BE2C (cell line): ENCODE results near the gene HSD17B3. TPM values are rescaled to one million over a fixed set of nuclear protein-coding genes. Genes with fewer than 3 reads are reported as not detected.
A peak's percentile ranks its signal among the peaks of the same experiment; 100 is the strongest.

ENCODE experiments used
- DNase-seq: peaks from one replicate; pipeline ENCODE4 v3.0.0-alpha.2; 2020
- H3K27me3 ChIP-seq: fragments of 250-450 bp; sonication (Bioruptor Pico); 2 replicates; pipeline ENCODE4 v1.5.1; 2020; ENCODE audit warnings: mild to moderate bottlenecking
- H3K36me3 ChIP-seq: fragments of 250-450 bp; sonication (Bioruptor Pico); 2 replicates; pipeline ENCODE4 v1.5.1; 2020; ENCODE audit warnings: mild to moderate bottlenecking
- H3K4me1 ChIP-seq: fragments of 250-450 bp; sonication (Bioruptor Pico); 2 replicates; pipeline ENCODE4 v1.5.1; 2020
- H3K4me3 ChIP-seq: 2 replicates; pipeline ENCODE4 v1.5.1; 2011; ENCODE audit warnings: low read depth, low read length
- H3K9me3 ChIP-seq: fragments of 250-450 bp; sonication (Bioruptor Pico); 2 replicates; pipeline ENCODE4 v1.5.1; 2020
- polyA plus RNA-seq: library from polyadenylated mRNA; unstranded; fragments of >200 nt; gene quantifications from one replicate; pipeline ENCODE4 v1.2.1, GENCODE V29; 2012; ENCODE audit warnings: low read depth, missing spikeins; ENCODE audit not compliant: insufficient read length, insufficient read depth
- TF ChIP-seq, protein P1 (sequence below): IDR thresholded peaks from 2 replicates; pipeline ENCODE4 v1.5.1; 2012; ENCODE audit warnings: mild to moderate bottlenecking, low read depth, low read length

Gene HSD17B3
- not detected for polyA plus RNA-seq

DNA sequence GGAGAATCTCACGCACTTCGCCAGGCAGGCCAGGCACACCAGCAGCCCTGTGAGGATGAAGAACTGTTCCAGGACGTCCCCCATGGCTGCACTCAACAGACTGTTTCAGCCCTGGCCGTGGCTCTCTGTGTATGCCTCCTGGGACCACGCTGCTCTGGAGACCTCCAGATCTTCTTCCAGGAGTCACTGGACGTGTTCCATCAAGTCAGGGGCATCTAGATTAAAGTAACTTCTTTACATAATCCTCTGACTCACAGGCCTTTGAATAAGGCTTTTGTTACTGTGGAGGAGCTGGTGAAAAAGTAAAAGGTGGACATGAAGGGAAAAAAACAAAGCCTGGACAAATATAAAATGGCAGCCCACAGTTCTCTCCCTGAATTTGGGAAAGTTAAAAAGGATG is at the start of gene HSD17B3:
TSS of gene HSD17B3 (minus strand) at position 156 of the 400 bp plus-strand sequence. CDS start at position 84, 72 bp downstream.
- Histone ChIP-seq H3K27me3 (no peaks in the 10 kb centered on the region), H3K4me3 (no peak within 1 kb of the TSS), H3K4me1 (no peaks in the 10 kb centered on the region), H3K9me3 (no peaks in the 10 kb centered on the region), H3K36me3 (no peaks in the 10 kb centered on the region)
- TF ChIP-seq, protein P1, sequence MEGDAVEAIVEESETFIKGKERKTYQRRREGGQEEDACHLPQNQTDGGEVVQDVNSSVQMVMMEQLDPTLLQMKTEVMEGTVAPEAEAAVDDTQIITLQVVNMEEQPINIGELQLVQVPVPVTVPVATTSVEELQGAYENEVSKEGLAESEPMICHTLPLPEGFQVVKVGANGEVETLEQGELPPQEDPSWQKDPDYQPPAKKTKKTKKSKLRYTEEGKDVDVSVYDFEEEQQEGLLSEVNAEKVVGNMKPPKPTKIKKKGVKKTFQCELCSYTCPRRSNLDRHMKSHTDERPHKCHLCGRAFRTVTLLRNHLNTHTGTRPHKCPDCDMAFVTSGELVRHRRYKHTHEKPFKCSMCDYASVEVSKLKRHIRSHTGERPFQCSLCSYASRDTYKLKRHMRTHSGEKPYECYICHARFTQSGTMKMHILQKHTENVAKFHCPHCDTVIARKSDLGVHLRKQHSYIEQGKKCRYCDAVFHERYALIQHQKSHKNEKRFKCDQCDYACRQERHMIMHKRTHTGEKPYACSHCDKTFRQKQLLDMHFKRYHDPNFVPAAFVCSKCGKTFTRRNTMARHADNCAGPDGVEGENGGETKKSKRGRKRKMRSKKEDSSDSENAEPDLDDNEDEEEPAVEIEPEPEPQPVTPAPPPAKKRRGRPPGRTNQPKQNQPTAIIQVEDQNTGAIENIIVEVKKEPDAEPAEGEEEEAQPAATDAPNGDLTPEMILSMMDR: no peak
- no peak for DNase-seq

DNA sequence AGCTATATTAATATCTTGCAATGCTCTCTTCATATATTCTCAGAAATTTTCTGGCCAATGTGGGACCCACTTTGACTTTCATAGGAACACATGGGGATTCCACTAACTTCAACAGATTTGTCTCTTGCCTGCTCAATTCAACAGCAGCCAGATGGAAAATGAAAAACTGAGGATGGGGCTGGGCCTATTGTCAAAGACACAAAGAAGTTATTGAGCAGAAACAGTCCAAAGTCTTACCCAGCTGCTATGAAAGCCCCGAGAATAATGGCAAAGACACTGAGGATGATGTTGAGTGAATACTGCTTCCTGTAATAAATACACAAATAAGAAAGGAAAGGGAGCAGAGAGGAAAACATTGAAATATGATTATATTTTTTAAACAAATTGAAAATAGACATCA is 48.9 kb upstream of the HSD17B3 start:
- Histone ChIP-seq H3K4me3 (no peak overlapping the region), H3K27me3 (no peaks in the 10 kb centered on the region), H3K4me1 (no peaks in the 10 kb centered on the region), H3K36me3 (no peaks in the 10 kb centered on the region), H3K9me3 (no peaks in the 10 kb centered on the region; the same call in 1 of the 2 replicates)
- DNase-seq: no peak
- TF ChIP-seq, protein P1: no peak

GRCh38 chr9:96348261-96348660 is 46.3 kb upstream of the HSD17B3 start:
- DNase-seq: no peak
- Histone ChIP-seq H3K4me1 (peaks cover 8% of the 10 kb centered on the region), H3K4me3 (no peak overlapping the region), H3K27me3 (no peaks in the 10 kb centered on the region), H3K36me3 (no peaks in the 10 kb centered on the region), H3K9me3 (no peaks in the 10 kb centered on the region; the same call in 1 of the 2 replicates)
- TF ChIP-seq, protein P1: no peak

GRCh38 chr9:96345551-96345950 is 43.6 kb upstream of the HSD17B3 start:
- Histone ChIP-seq H3K27me3 (no peaks in the 10 kb centered on the region), H3K4me1 (peaks cover 8% of the 10 kb centered on the region), H3K4me3 (no peak overlapping the region), H3K9me3 (no peaks in the 10 kb centered on the region), H3K36me3 (no peaks in the 10 kb centered on the region)
- TF ChIP-seq, protein P1: no peak
- DNase-seq: no peak

DNA sequence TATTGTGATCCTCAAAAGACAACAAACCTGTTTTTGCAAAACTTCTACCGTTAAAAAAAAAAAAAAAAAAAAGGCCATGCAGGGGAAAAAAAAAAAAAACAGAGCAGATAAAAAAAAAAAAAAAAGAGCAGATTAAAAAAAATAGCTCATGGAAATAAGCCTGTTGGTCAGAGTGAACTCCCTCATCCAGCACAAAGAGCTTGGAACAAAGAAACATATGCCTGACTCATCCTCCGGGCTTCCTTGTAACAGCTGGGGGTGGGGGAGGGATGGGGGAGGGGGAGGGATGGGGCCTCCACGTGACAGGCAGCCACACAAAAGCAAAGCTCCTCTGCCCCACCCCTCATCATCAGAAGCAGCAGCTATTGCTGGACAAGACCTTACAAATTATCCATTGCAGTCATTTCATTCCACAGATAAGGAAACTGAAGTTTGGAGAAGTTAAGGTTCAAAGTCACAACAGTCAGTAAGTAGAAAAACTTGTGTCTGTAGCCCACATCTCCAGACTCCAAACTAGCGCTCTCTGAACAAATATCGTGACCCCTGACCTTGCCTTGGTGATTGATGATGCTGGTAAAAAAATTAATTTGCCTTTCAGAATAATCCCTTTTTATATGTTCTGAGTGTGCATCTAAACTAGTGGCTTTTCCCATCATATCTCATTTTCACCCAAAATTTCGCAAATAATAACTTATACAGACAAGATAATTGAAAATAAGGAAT is 42.6 kb upstream of the HSD17B3 start:
- peak; percentile 42 for DNase-seq
- no peaks in the 10 kb centered on the region for H3K36me3 ChIP-seq
- TF ChIP-seq, protein P1: no peak
- no peaks in the 10 kb centered on the region for H3K9me3 ChIP-seq
- no peak overlapping the region for H3K4me3 ChIP-seq
- H3K27me3 ChIP-seq: no peaks in the 10 kb centered on the region
- peaks cover 13% of the 10 kb centered on the region for H3K4me1 ChIP-seq
